ENCODE results near the gene HJURP. TPM values are rescaled to one million over a fixed set of nuclear protein-coding genes. Genes with fewer than 3 reads are reported as not detected.

HJURP gene
- polyA plus RNA-seq, 3 donors = 18.6 to 24.1 (median 22.6) TPM

GRCh38 chr2:233850745-233851144 is 3.6 kb downstream of the HJURP start:
- DNase-seq (ENCODE audit: low read depth in 3 of 3, low spot score in 2 of 3) = no peak

- DNase-seq (ENCODE audit: low read depth in 3 of 3, low spot score in 2 of 3) = no peak
Measured at GRCh38 chr2:233849607-233850271, 4.6 kb downstream of the HJURP start.

DNA sequence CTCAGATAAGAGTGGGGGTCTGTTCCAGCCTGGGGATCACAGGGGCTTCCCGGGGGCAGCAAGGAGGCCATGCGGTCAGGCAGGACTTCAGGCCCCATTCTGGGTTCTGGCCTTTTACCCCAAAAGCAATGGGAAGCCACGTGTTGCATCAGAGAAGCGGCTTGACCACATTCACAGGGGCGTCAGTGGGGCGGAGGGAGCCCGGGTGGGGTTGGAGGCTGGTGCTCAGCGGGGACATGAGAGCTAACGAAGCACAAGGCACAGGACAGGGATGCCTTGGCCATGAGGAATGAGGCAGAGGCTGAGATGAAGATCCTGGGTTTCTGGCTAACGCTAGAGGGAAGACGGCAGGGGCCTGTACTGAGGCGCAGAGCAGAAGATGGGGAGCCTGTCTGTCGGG is 6.1 kb downstream of the HJURP start:
- no peak for DNase-seq (ENCODE audit: low read depth in 3 of 3, low spot score in 2 of 3)

DNA sequence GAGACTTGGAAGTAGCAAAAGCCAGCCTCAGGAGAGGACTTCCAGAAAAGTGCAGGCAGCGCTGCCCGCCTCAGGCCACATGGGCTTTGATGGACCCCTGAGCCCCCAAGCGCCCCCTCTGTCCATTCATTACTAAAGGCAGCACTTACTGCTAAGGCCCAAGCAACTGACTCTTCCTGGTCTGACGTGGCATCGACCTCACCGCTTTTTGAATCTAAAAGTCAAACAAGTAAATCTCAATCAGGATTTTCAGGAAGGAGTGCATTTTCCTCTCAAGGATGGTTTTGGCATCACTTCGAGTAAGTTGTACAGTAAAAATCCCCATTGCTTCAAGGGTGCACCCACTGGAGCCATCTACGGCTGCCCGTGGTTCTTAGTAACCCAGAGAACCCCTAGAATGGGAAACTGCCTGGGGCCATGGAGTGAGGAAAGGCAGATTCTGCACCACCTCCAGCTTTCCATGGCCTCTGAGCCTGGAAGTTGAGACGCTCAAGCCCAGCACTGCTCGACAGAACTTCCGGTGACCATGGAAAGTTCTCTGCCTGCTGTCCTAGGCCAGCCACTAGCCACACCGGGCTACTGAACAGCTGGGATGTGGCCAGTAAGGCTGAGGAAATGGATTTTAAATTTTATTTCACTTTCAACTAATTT is 7.0 kb downstream of the HJURP start:
- no peak for DNase-seq (ENCODE audit: low read depth in 3 of 3, low spot score in 2 of 3)

- no peak for DNase-seq (ENCODE audit: low read depth in 3 of 3, low spot score in 2 of 3)
Measured at GRCh38 chr2:233846387-233847247, 7.7 kb downstream of the HJURP start.

DNA sequence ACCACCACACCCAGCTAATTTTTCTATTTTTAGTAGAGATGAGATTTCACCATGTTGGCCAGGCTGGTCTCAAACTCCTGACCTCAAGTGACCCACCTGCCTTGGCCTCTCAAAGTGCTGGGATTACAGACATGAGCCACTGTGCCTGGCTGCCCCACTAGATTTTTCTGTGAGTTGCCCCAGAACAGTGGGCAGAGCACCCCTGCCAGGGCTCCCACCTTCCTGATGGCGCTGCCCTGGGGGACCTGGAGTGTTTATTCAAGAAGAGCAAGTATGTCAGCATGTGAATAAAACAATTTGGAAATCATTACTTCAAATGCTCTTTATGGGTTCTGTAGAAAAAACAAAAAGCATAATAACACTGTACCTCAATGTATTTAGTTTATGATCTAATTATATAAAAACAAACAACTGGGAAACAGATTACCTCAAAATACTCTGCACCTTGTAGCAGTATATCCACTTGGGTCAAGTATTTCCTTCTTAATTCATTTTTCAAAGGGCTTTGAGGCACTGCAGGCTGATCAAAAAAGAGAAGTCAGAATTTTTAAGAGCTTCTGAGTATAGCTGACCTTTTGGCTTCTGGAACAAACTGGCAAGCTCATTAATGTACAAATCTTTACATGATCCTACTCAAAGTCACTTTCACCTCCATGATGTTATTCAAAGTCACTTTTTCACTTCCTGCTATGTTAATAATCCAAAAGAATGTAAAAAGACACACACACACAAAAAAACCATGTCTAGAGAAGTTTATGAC is 8.9 kb downstream of the HJURP start:
- no peak for DNase-seq (ENCODE audit: low read depth in 3 of 3, low spot score in 2 of 3)

GRCh38 chr2:233844836-233845235 is 9.5 kb downstream of the HJURP start:
- no peak for DNase-seq (ENCODE audit: low read depth in 3 of 3, low spot score in 2 of 3)

- no peak for DNase-seq (ENCODE audit: low read depth in 3 of 3, low spot score in 2 of 3)
Measured at GRCh38 chr2:233844064-233844807, 10.1 kb downstream of the HJURP start.

DNA sequence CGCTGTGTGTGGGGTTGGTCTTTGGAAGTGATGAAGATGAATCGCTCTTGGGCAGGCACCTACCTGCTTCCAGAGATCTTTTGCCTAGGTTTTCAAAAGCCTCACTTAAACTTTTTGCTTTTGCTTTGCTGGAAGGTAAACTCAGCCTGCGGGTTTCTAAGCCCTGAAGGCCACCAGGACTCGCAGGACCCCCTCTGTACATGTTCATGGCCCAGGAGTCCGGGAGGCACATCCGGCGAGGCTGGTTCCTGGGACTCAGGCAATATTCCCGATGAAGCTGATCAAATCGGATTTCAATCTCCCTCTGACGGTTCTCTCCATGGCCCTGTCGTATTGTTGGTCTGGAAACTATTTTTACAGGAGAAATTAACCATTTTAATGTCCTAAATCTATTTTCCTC is 13.2 kb downstream of the HJURP start:
- DNase-seq (ENCODE audit: low read depth in 3 of 3, low spot score in 2 of 3) = no peak

DNA sequence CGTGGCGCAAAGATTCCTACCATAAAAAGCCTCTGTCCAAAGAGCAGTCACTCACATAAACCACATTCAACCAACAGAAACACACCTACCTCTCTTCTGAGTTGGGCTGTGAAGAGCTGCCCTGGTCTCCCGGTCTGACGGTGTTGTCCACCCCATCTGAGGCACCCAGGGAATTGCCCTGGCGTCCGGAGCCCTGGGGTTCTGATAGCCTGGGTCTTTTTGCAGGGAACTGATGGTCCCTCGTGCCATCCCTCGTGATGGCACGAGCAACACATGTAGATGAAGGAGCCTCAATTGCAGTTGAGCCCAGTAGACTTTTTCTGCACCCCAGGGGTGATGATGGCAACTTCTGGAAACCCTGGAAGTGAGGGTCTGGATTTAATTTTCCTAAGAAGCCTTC is 13.8 kb downstream of the HJURP start:
- DNase-seq (ENCODE audit: low read depth in 3 of 3, low spot score in 2 of 3) = no peak

GRCh38 chr2:233839447-233839820 is 14.9 kb downstream of the HJURP start:
- DNase-seq (ENCODE audit: low read depth in 3 of 3, low spot score in 2 of 3) = no peak

- no peak for DNase-seq (ENCODE audit: low read depth in 3 of 3, low spot score in 2 of 3)
Measured at GRCh38 chr2:233838726-233839446, 15.4 kb downstream of the HJURP start.

DNA sequence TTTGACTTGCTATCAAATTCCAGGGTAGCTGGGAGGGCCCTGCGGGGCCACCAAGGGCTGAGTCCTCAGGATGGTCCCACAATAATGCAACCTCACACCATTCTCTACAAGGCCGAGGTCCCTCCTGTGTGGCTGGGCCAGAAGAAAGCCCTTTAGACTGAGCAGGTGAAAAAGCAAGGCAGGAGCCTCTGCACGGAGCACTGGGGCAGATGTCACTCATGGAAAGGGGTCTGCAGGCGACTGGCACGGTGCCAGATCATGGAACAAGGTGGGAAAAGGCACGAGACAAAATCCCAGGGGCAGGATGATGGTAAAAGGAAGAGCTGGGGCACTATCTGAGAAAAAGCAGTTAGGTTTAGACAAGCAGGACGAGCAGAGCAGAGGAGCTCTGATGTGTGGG is 16.1 kb downstream of the HJURP start:
- no peak for DNase-seq (ENCODE audit: low read depth in 3 of 3, low spot score in 2 of 3)

DNA sequence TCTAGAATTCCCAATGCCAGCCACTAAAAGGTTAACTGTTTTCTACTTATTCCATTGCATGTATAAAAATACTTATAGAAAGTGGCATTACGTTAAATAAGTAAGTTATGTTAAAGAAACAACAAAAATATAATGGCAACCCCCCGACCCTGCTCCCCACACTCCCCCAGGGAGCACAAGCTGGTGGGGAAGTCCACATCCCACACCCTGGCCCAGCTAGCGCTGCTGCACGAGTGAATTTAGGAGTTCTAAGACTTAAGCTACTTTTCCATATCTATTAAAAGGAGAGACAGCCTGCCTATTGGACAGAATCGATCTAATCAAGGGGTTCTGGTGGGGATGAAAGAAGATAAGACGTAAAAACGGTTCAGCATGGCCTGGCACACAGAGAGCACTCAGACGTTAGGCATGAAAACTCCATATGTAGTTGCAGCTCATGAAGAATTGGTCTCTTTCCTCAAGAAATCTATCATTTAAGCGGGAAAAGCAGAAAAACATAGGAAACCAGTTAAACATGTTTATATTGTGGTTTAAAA is 16.6 kb downstream of the HJURP start:
- no peak for DNase-seq (ENCODE audit: low read depth in 3 of 3, low spot score in 2 of 3)

GRCh38 chr2:233836359-233836758 is 18.0 kb downstream of the HJURP start:
- DNase-seq (ENCODE audit: low read depth in 3 of 3, low spot score in 2 of 3) = no peak

GRCh38 chr2:233835230-233836186 is 18.8 kb downstream of the HJURP start:
- DNase-seq (ENCODE audit: low read depth in 3 of 3, low spot score in 2 of 3) = no peak

DNA sequence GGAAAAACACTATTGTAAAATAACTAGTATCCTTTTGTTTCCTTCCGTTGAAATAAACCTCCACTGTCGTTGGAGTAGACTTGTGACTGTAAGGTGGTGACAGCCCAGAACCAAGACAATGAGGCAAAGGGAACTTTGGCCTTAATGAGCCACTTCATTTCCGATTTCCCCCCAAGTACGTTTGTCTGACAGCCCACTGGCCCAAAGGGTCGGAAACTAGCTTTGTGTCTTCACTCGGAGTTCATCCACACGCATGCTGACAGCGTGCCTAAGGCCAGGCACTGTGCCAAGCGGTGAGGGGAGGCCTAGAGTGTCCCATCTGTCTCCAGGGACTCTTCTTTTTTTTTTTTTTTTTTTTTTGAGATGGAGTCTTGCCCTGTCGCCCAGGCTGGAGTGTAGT is 21.0 kb downstream of the HJURP start:
- no peak for DNase-seq (ENCODE audit: low read depth in 3 of 3, low spot score in 2 of 3)

DNA sequence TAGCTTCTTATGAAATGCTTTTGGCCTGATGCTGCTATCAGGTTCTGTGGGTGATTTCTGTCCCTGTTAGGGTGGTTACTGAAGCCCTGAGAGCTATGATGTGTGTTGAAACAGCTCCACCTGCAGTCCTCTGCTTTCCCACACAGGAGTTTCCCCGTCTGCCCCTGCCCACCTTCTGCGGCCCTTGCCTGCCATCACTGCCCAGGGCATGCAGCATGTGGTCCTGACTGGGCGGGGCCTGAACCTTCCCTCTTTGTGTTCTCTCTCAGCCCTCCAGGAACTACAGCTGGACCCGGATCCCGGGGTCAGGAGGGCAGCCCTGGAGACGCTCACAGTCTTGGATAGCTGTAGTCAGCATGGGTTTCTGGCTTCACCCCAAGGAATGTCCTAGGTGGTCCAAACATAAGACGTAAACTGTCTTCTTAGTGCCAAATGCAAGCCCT is 21.4 kb downstream of the HJURP start:
- DNase-seq (ENCODE audit: low read depth in 3 of 3, low spot score in 2 of 3) = no peak
